GM12878 (cell line): ENCODE results near the gene DEFB131B. TPM values are rescaled to one million over a fixed set of nuclear protein-coding genes. Genes with fewer than 3 reads are reported as not detected.
A peak's percentile ranks its signal among the peaks of the same experiment; 100 is the strongest.

Source experiments
- ATF2 ChIP-seq: IDR thresholded peaks from 2 replicates; pipeline ENCODE4 v1.6.1; 2012; ENCODE audit warnings: low read length, inconsistent platforms
- E2F4 ChIP-seq: IDR thresholded peaks from 2 replicates; pipeline ENCODE4 v1.6.1; 2012; ENCODE audit warnings: low read depth, low read length, improper control_type of control experiment
- EP300 ChIP-seq, 2 experiments: fragments of 150-350 bp in 1 of 2; IDR thresholded peaks; 2 replicates each; pipeline ENCODE4 v1.6.1; 2011 to 2012; ENCODE audit warnings: low read depth in 2 of 2, low read length in 2 of 2, borderline replicate concordance in 1 of 2, improper control_type of control experiment in 1 of 2, inconsistent platforms in 1 of 2; ENCODE audit not compliant: control insufficient read depth in 1 of 2
- ETV6 ChIP-seq, 2 experiments: fragments of 450-650 bp in 1 of 2; IDR thresholded peaks in 1 of 2; conservative IDR thresholded peaks in 1 of 2; 2 replicates each; pipeline ENCODE4 v1.6.1; 2014; ENCODE audit warnings: antibody characterized with exemption in 1 of 2, borderline replicate concordance in 1 of 2, low read depth in 1 of 2, mild to moderate bottlenecking in 1 of 2, moderate library complexity in 1 of 2
- HDAC6 ChIP-seq: fragments of 200-600 bp; sonication (generic); IDR thresholded peaks from one replicate; pipeline ENCODE4 v1.8.0; 2017; ENCODE audit warnings: antibody characterized with exemption; ENCODE audit not compliant: unreplicated experiment
- MLLT1 ChIP-seq: fragments of 450-650 bp; IDR thresholded peaks from 2 replicates; pipeline ENCODE4 v1.6.1; 2016; ENCODE audit warnings: mild to moderate bottlenecking
- MYC ChIP-seq: IDR thresholded peaks from 2 replicates; pipeline ENCODE4 v1.6.1; 2011; ENCODE audit warnings: mild to moderate bottlenecking, low read length, moderate library complexity, inconsistent platforms; ENCODE audit not compliant: insufficient read depth, insufficient replicate concordance, insufficient read length, severe bottlenecking
- NR2C1 ChIP-seq: fragments of 450-650 bp; IDR thresholded peaks from 2 replicates; pipeline ENCODE4 v1.6.1; 2017; ENCODE audit warnings: antibody characterized with exemption, mild to moderate bottlenecking, moderate library complexity
- PAX8 ChIP-seq: fragments of 450-650 bp; IDR thresholded peaks from 2 replicates; pipeline ENCODE4 v1.6.1; 2017; ENCODE audit warnings: mild to moderate bottlenecking, moderate library complexity
- POLR2AphosphoS2 ChIP-seq: IDR thresholded peaks from 2 replicates; pipeline ENCODE4 v1.6.1; 2011; ENCODE audit warnings: low read depth, mild to moderate bottlenecking, low read length, improper control_type of control experiment, moderate library complexity
- PRDM15 ChIP-seq: fragments of 450-650 bp; formaldehyde crosslinking; IDR thresholded peaks from 2 replicates; pipeline ENCODE4 v1.4.0; 2020; ENCODE audit warnings: mild to moderate bottlenecking, moderate library complexity
- RBBP5 ChIP-seq: fragments of 200-600 bp; sonication (generic); conservative IDR thresholded peaks from 2 replicates; pipeline ENCODE4 v1.6.1; 2016
- RELB ChIP-seq: fragments of 450-650 bp; IDR thresholded peaks from 2 replicates; pipeline ENCODE4 v1.6.1; 2017; ENCODE audit warnings: low read depth, mild to moderate bottlenecking, moderate library complexity
- RUNX3 ChIP-seq: IDR thresholded peaks from 2 replicates; pipeline ENCODE4 v1.6.1; 2012; ENCODE audit warnings: low read length, inconsistent platforms
- SUPT20H ChIP-seq: IDR thresholded peaks from 2 replicates; pipeline ENCODE4 v1.6.1; 2011; ENCODE audit warnings: low read depth, mild to moderate bottlenecking, low read length, moderate library complexity, borderline replicate concordance; ENCODE audit not compliant: control insufficient read depth
- ZZZ3 ChIP-seq: IDR thresholded peaks from 2 replicates; pipeline ENCODE4 v1.6.1; 2011; ENCODE audit warnings: low read depth; ENCODE audit not compliant: control insufficient read depth, insufficient read length
- polyA plus RNA-seq, 11 experiments: library from polyadenylated mRNA; depleted of rRNA in 4 of 11; unstranded in 6 of 11; stranded (reverse) in 5 of 11; fragments of >200 nt; fragmentation: Nextera tagmentation in 4 of 11; fragmentation: Illumina TruSeq in 1 of 11; extraction: Ambion mirVana in 4 of 11; extraction: Trizol in 1 of 11; gene quantifications; 1 replicate in 1 of 11; 2 replicates in 10 of 11; pipeline versions ENCODE4 v1.2.1 to v1.2.3, GENCODE V29; 2011 to 2016; ENCODE audit warnings: inconsistent platforms in 2 of 11, missing spikeins in 2 of 11, low read depth in 1 of 11
- total RNA-seq, 4 experiments: library from RNA; depleted of rRNA in 3 of 4; stranded (reverse); fragments of >200 nt in 3 of 4; fragmentation: Illumina TruSeq in 1 of 4; extraction: Trizol in 1 of 4; gene quantifications; 2 replicates each; pipeline versions ENCODE4 v1.2.1 to v1.2.3, GENCODE V29; 2013 to 2021

Gene DEFB131B
- total and polyA plus RNA-seq, 10 of the 15 experiments (the other 5 are each of a cell fraction or from before 2014, with no cell fraction given), result not detected

GRCh38 chr11:71928737-71929443, 50.6 kb downstream of the DEFB131B start, which contains the start of gene RNF121 (continued):
- TF ChIP-seq RELB, result peak; percentile 98
- peak; percentile 92 for TF ChIP-seq POLR2AphosphoS2
- TF ChIP-seq NR2C1, result no peak
- no peak for TF ChIP-seq ATF2
- 0 out of 2 replicates have a peak, but pooled peaks have one; percentile 55 for TF ChIP-seq E2F4
- peak; percentile 13 for TF ChIP-seq MYC
- peak; percentile 94 for TF ChIP-seq RUNX3
- no peak for TF ChIP-seq ETV6 (conservative IDR thresholded peaks at IDR 0.05 in 1 of 2, IDR thresholded peaks at IDR 0.05 in 1 of 2; ENCODE audit: borderline replicate concordance in 1 of 2, low read depth in 1 of 2)
- peak; percentile 85 for TF ChIP-seq MLLT1
- no peak for TF ChIP-seq EP300 (IDR thresholded peaks at IDR 0.05; ENCODE audit: borderline replicate concordance in 1 of 2, control insufficient read depth in 1 of 2, low read depth in 2 of 2, low read length in 2 of 2)
- TF ChIP-seq RBBP5, result no peak
- no peak for TF ChIP-seq HDAC6
- 0 out of 2 replicates have a peak, but pooled peaks have one; percentile 52 for TF ChIP-seq PAX8
- no peak for TF ChIP-seq ZZZ3
- no peak for TF ChIP-seq PRDM15 (CRISPR knock-in tag)
- peak; percentile 89 for TF ChIP-seq SUPT20H
- TF ChIP-seq, all 136 proteins: peak for 50
